Hepatocyte (in vitro differentiated cells): Measurements from ENCODE around the gene GALNT15.

ENCODE experiments used
- EZH2 ChIP-seq: fragments of 200-600 bp; sonication (generic); IDR thresholded peaks from 2 replicates; pipeline ENCODE4 v1.6.1; 2016; ENCODE audit warnings: antibody characterized with exemption, mild to moderate bottlenecking, borderline replicate concordance
- EZH2phosphoT487 ChIP-seq: fragments of 200-600 bp; sonication (generic); IDR thresholded peaks from one replicate; pipeline ENCODE4 v1.6.1; 2018; ENCODE audit warnings: antibody characterized with exemption, mild to moderate bottlenecking, low read depth, moderate library complexity; ENCODE audit not compliant: unreplicated experiment, severe bottlenecking
- TF ChIP-seq, protein P1 (sequence below): fragments of 200-600 bp; sonication (generic); IDR thresholded peaks from 2 replicates; pipeline ENCODE4 v1.5.1; 2016; ENCODE audit warnings: antibody characterized with exemption, mild to moderate bottlenecking; ENCODE audit not compliant: poor library complexity

DNA sequence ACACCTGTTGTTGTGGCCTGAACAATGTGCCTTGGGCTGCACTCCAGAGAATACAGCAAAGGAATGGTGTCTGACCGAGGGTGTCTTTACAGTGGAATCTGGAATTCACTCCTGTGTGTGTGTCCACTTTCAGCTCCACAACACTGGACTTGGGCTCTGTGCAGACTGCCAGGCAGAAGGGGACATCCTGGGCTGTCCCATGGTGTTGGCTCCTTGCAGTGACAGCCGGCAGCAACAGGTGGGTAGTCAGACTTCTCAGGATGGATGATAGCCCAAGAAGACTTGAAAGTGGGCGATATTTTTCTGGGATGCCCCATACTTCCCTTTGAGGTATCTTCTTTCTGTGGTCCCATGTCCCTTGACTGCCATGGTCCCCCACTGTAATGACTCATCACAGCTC lies 45.3 kb downstream of the GALNT15 start:
- TF ChIP-seq, protein P1, sequence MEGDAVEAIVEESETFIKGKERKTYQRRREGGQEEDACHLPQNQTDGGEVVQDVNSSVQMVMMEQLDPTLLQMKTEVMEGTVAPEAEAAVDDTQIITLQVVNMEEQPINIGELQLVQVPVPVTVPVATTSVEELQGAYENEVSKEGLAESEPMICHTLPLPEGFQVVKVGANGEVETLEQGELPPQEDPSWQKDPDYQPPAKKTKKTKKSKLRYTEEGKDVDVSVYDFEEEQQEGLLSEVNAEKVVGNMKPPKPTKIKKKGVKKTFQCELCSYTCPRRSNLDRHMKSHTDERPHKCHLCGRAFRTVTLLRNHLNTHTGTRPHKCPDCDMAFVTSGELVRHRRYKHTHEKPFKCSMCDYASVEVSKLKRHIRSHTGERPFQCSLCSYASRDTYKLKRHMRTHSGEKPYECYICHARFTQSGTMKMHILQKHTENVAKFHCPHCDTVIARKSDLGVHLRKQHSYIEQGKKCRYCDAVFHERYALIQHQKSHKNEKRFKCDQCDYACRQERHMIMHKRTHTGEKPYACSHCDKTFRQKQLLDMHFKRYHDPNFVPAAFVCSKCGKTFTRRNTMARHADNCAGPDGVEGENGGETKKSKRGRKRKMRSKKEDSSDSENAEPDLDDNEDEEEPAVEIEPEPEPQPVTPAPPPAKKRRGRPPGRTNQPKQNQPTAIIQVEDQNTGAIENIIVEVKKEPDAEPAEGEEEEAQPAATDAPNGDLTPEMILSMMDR = no peak
- TF ChIP-seq EZH2 (no peak), EZH2phosphoT487 (no peak)
